K562 (cell line): ENCODE results near the gene WFDC2. TPM values are rescaled to one million over a fixed set of nuclear protein-coding genes. Genes with fewer than 3 reads are reported as not detected.
A peak's percentile ranks its signal among the peaks of the same experiment; 100 is the strongest.

Source experiments
- ATF1 ChIP-seq, 2 experiments: fragments of 450-650 bp in 1 of 2; IDR thresholded peaks; 2 replicates each; pipeline ENCODE4 v1.6.1; 2016; ENCODE audit warnings: missing compliant biosample characterization in 1 of 2, missing genetic modification characterization in 1 of 2
- CBX5 ChIP-seq: IDR thresholded peaks from 2 replicates; pipeline ENCODE4 v1.6.1; 2014; ENCODE audit warnings: low read depth, borderline replicate concordance
- CXXC5 ChIP-seq: fragments of 250-450 bp; sonication (Bioruptor Pico); IDR thresholded peaks from 2 replicates; pipeline ENCODE4 v1.8.0; 2022; ENCODE audit warnings: inconsistent platforms, mild to moderate bottlenecking, moderate library complexity
- E2F4 ChIP-seq: sonication (generic); formaldehyde crosslinking; IDR thresholded peaks from 2 replicates; pipeline ENCODE4 v1.8.0; 2022; ENCODE audit warnings: mild to moderate bottlenecking, low read depth, missing genetic modification reagents
- EP300 ChIP-seq: IDR thresholded peaks from 2 replicates; pipeline ENCODE4 v1.6.1; 2012; ENCODE audit warnings: low read length, improper control_type of control experiment
- KDM5B ChIP-seq: fragments of 200-600 bp; sonication (generic); IDR thresholded peaks from 2 replicates; pipeline ENCODE4 v1.6.1; 2012; ENCODE audit warnings: low read depth, mild to moderate bottlenecking, moderate library complexity, low read length, control low read depth, inconsistent platforms; ENCODE audit not compliant: insufficient replicate concordance
- L3MBTL2 ChIP-seq: fragments of 450-650 bp; IDR thresholded peaks from 2 replicates; pipeline ENCODE4 v1.6.1; 2016; ENCODE audit warnings: mild to moderate bottlenecking, moderate library complexity
- MYBL2 ChIP-seq, 2 experiments: fragments of 450-650 bp in 1 of 2; sonication (generic) in 1 of 2; formaldehyde crosslinking in 1 of 2; IDR thresholded peaks; 2 replicates each; pipeline versions ENCODE4 v1.6.1 to v1.8.1; 2017 to 2022; ENCODE audit warnings: borderline replicate concordance in 1 of 2, inconsistent platforms in 1 of 2, low read depth in 1 of 2, mild to moderate bottlenecking in 1 of 2, missing genetic modification reagents in 1 of 2, moderate library complexity in 1 of 2
- NR1H2 ChIP-seq: sonication (generic); formaldehyde crosslinking; IDR thresholded peaks from 2 replicates; pipeline ENCODE4 v1.4.0; 2020; ENCODE audit warnings: mild to moderate bottlenecking, missing genetic modification reagents
- POLR2B ChIP-seq: fragments of 450-650 bp; IDR thresholded peaks from 2 replicates; pipeline ENCODE4 v1.6.1; 2018; ENCODE audit warnings: low read depth; ENCODE audit not compliant: partially characterized antibody
- PYGO2 ChIP-seq: fragments of 450-650 bp; IDR thresholded peaks from 2 replicates; pipeline ENCODE4 v1.6.1; 2016; ENCODE audit warnings: mild to moderate bottlenecking, missing genetic modification characterization, moderate library complexity, missing compliant biosample characterization
- WHSC1 ChIP-seq: IDR thresholded peaks from one replicate; pipeline ENCODE4 v1.6.1; 2012; ENCODE audit warnings: low read length, control low read depth, inconsistent platforms
- ZBTB49 ChIP-seq: sonication (generic); formaldehyde crosslinking; IDR thresholded peaks from 2 replicates; pipeline ENCODE4 v1.8.0; 2022; ENCODE audit warnings: missing genetic modification reagents, mild to moderate bottlenecking, borderline replicate concordance
- ZNF174 ChIP-seq: fragments of 250-450 bp; sonication (Bioruptor Pico); IDR thresholded peaks from 2 replicates; pipeline ENCODE4 v1.4.0; 2020; ENCODE audit warnings: mild to moderate bottlenecking
- ZNF561 ChIP-seq: fragments of 450-650 bp; formaldehyde crosslinking; conservative IDR thresholded peaks from 2 replicates; pipeline ENCODE4 v1.4.0; 2020; ENCODE audit warnings: mild to moderate bottlenecking, moderate library complexity
- polyA plus RNA-seq, 8 experiments: library from polyadenylated mRNA; depleted of rRNA in 4 of 8; stranded (reverse) in 5 of 8; unstranded in 3 of 8; fragments of >200 nt; fragmentation: Nextera tagmentation in 2 of 8; fragmentation: Illumina TruSeq in 1 of 8; extraction: Ambion mirVana in 2 of 8; extraction: Trizol in 1 of 8; gene quantifications; 2 replicates each; pipeline versions ENCODE4 v1.2.1 to v1.2.3, GENCODE V29; 2011 to 2014; ENCODE audit warnings: inconsistent platforms in 1 of 8, missing spikeins in 1 of 8
- total RNA-seq, 7 experiments: library from RNA; depleted of rRNA in 6 of 7; stranded (reverse); fragments of >200 nt in 6 of 7; fragmentation: Illumina TruSeq in 2 of 7; extraction: Trizol in 2 of 7; gene quantifications; 2 replicates each; pipeline versions ENCODE4 v1.2.1 to v1.2.3, GENCODE V29; 2011 to 2021; ENCODE audit warnings: low replicate concordance in 1 of 7
- TF ChIP-seq, protein P1 (sequence below): fragments of 250-450 bp; sonication (Bioruptor Pico); IDR thresholded peaks from 2 replicates; pipeline ENCODE4 v1.4.0; 2020
- TF ChIP-seq, protein P2 (sequence below): fragments of 250-450 bp; sonication (Bioruptor Pico); IDR thresholded peaks from 2 replicates; pipeline ENCODE4 v1.8.0; 2021; ENCODE audit warnings: moderate library complexity, mild to moderate bottlenecking, inconsistent platforms
- TF ChIP-seq, protein P3 (sequence below), 2 experiments: fragments of 450-650 bp in 1 of 2; IDR thresholded peaks; 2 replicates each; pipeline ENCODE4 v1.6.1; 2011 to 2017; ENCODE audit warnings: low read depth in 2 of 2, antibody characterized with exemption in 1 of 2, borderline replicate concordance in 1 of 2, low read length in 1 of 2, mild to moderate bottlenecking in 1 of 2, mixed read lengths in 1 of 2; ENCODE audit not compliant: control insufficient read depth in 1 of 2

The WFDC2 gene
- total and polyA plus RNA-seq, 9 of the 15 experiments (the other 6 are each of a cell fraction or from before 2014, with no cell fraction given) = not detected

DNA sequence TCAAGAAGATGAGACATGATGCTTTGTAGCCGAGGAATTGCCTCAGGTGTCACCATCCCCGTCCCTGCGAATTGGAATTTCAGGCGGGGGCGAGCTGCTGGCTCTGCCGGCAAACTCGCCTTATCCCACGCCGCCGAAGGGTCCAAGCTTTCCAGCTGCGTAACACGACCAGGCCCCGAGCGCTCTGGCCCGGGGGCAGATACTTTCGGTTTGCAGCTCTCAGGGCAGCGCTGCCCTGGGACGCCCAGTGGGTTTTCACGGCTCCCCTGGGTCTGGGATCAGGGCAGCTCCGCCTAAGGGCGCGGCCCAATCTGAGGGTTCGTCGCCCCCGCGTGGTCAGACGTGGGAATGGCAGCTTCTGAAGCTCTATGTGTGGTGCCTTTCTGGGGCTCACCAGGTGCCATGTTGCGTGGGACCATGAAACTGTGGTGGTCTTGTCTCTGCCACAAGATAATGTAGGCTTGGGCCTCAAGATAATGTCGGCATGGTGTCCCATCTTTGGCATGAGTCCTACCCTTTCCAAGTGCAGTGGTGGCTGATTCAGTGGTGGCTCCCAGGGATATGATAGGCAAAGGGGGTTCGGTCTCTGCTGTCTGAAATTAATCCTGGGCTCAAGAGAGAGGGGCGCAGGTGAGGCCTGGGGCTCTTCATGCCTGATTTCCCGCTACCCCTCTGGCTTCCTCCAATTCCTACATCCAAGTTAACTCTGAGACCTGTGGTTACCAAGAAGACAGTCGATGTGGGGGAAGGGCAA lies 32.6 kb upstream of the WFDC2 start (continued):
- TF ChIP-seq MYBL2 (IDR thresholded peaks at IDR 0.05; ENCODE audit: low read depth) (no peak), MYBL2 (CRISPR knock-in tag; IDR thresholded peaks at IDR 0.05; ENCODE audit: borderline replicate concordance) (no peak), EP300 (0 out of 2 replicates have a peak, but pooled peaks have one; percentile 14), ZBTB49 (no peak), CXXC5 (no peak), ZNF561 (CRISPR knock-in tag) (no peak), NR1H2 (CRISPR knock-in tag) (no peak), ZNF174 (CRISPR knock-in tag) (no peak), POLR2B (no peak), E2F4 (CRISPR knock-in tag) (no peak), KDM5B (no peak), CBX5 (no peak), WHSC1 (no peak), PYGO2 (tag) (no peak), ATF1 (CRISPR knock-in tag; IDR thresholded peaks at IDR 0.05) (no peak), ATF1 (tag; IDR thresholded peaks at IDR 0.05) (no peak), L3MBTL2 (peak; percentile 42; the same call in 1 of the 2 replicates)
- TF ChIP-seq, protein P1, sequence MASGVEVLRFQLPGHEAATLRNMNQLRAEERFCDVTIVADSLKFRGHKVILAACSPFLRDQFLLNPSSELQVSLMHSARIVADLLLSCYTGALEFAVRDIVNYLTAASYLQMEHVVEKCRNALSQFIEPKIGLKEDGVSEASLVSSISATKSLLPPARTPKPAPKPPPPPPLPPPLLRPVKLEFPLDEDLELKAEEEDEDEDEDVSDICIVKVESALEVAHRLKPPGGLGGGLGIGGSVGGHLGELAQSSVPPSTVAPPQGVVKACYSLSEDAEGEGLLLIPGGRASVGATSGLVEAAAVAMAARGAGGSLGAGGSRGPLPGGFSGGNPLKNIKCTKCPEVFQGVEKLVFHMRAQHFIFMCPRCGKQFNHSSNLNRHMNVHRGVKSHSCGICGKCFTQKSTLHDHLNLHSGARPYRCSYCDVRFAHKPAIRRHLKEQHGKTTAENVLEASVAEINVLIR = no peak
- TF ChIP-seq, protein P2, sequence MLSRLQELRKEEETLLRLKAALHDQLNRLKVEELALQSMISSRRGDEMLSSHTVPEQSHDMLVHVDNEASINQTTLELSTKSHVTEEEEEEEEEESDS = no peak
- TF ChIP-seq, protein P3, sequence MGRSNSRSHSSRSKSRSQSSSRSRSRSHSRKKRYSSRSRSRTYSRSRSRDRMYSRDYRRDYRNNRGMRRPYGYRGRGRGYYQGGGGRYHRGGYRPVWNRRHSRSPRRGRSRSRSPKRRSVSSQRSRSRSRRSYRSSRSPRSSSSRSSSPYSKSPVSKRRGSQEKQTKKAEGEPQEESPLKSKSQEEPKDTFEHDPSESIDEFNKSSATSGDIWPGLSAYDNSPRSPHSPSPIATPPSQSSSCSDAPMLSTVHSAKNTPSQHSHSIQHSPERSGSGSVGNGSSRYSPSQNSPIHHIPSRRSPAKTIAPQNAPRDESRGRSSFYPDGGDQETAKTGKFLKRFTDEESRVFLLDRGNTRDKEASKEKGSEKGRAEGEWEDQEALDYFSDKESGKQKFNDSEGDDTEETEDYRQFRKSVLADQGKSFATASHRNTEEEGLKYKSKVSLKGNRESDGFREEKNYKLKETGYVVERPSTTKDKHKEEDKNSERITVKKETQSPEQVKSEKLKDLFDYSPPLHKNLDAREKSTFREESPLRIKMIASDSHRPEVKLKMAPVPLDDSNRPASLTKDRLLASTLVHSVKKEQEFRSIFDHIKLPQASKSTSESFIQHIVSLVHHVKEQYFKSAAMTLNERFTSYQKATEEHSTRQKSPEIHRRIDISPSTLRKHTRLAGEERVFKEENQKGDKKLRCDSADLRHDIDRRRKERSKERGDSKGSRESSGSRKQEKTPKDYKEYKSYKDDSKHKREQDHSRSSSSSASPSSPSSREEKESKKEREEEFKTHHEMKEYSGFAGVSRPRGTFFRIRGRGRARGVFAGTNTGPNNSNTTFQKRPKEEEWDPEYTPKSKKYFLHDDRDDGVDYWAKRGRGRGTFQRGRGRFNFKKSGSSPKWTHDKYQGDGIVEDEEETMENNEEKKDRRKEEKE (IDR thresholded peaks at IDR 0.05; ENCODE audit: borderline replicate concordance in 1 of 2, control insufficient read depth in 1 of 2, low read depth in 2 of 2, low read length in 1 of 2) = no peak
